SK-N-SH (cell line): Measurements from ENCODE around the gene MRPS18A. TPM values are rescaled to one million over a fixed set of nuclear protein-coding genes. Genes with fewer than 3 reads are reported as not detected.

Experiments
- CTCF ChIA-PET: fragments of 300-600, 350-600 bp; formaldehyde crosslinking; extraction: SDS; loops from one replicate; lab custom pipeline; 2021; lab: Yijun Ruan, JAX
- POLR2A ChIA-PET: fragments of 350-600 bp; sonication (Branson Sonifier 250); formaldehyde crosslinking; extraction: SDS; loops from one replicate; lab custom pipeline; 2020; ENCODE audit warnings: antibody characterized with exemption, inconsistent platforms; lab: Yijun Ruan, JAX
- DNase-seq: peaks from one replicate; pipeline ENCODE4 v3.0.0; 2012
- H2AFZ ChIP-seq: fragments of 200-600 bp; sonication (generic); 2 replicates; pipeline ENCODE4 v1.8.1; 2016; ENCODE audit warnings: antibody characterized with exemption, mild to moderate bottlenecking, low read depth
- H3F3A ChIP-seq: fragments of 200-600 bp; sonication (generic); replicated peaks from 2 replicates; pipeline ENCODE3; 2016; ENCODE audit warnings: antibody characterized with exemption, mild to moderate bottlenecking; ENCODE audit not compliant: insufficient read depth
- H3K27ac ChIP-seq, 2 experiments: fragments of 200-500 bp in 1 of 2; fragments of 200-600 bp in 1 of 2; sonication (Bioruptor generic) in 1 of 2; sonication (generic), shearing (Covaris generic) in 1 of 2; 2 replicates each; pipeline versions ENCODE4 v1.5.1 to v1.6.1; 2014 to 2016; ENCODE audit warnings: low read depth in 2 of 2, inconsistent platforms in 1 of 2, low read length in 1 of 2, mild to moderate bottlenecking in 1 of 2, mixed read lengths in 1 of 2
- H3K27me3 ChIP-seq: fragments of 200-600 bp; sonication (generic), shearing (Covaris generic); 2 replicates; pipeline ENCODE4 v1.6.1; 2016; ENCODE audit warnings: mixed run types; ENCODE audit not compliant: insufficient read depth
- H3K36me3 ChIP-seq, 2 experiments: fragments of 200-500 bp in 1 of 2; fragments of 200-600 bp in 1 of 2; sonication (Bioruptor generic) in 1 of 2; sonication (generic) in 1 of 2; replicated peaks in 1 of 2; 2 replicates each; pipeline versions ENCODE3 to v1.5.1; 2014 to 2016; ENCODE audit warnings: low read length in 1 of 2, mild to moderate bottlenecking in 1 of 2; ENCODE audit not compliant: insufficient read depth in 2 of 2, control insufficient read depth in 1 of 2
- H3K4me1 ChIP-seq, 2 experiments: fragments of 200-500 bp in 1 of 2; fragments of 200-600 bp in 1 of 2; sonication (Bioruptor generic) in 1 of 2; sonication (generic), shearing (Covaris generic) in 1 of 2; 2 replicates each; pipeline versions ENCODE4 v1.5.1 to v1.6.1; 2014 to 2016; ENCODE audit warnings: low read depth in 1 of 2, low read length in 1 of 2, mixed run types in 1 of 2; ENCODE audit not compliant: insufficient read depth in 2 of 2, control insufficient read depth in 1 of 2
- H3K4me2 ChIP-seq: fragments of 200-600 bp; sonication (generic), shearing (Covaris generic); 2 replicates; pipeline ENCODE4 v1.6.1; 2017; ENCODE audit warnings: mixed run types
- H3K4me3 ChIP-seq, 2 experiments: fragments of 200-500 bp in 1 of 2; fragments of 200-600 bp in 1 of 2; sonication (Bioruptor generic) in 1 of 2; sonication (generic), shearing (Covaris generic) in 1 of 2; 2 replicates each; pipeline versions ENCODE4 v1.5.1 to v1.8.1; 2014 to 2016; ENCODE audit warnings: low read depth in 2 of 2, inconsistent platforms in 1 of 2, low read length in 1 of 2, mild to moderate bottlenecking in 1 of 2, mixed read lengths in 1 of 2, moderate library complexity in 1 of 2
- H3K79me2 ChIP-seq: fragments of 200-600 bp; sonication (generic); 2 replicates; pipeline ENCODE4 v1.8.1; 2017; ENCODE audit warnings: mild to moderate bottlenecking; ENCODE audit not compliant: insufficient read depth
- H3K9ac ChIP-seq: fragments of 200-600 bp; sonication (generic); 2 replicates; pipeline ENCODE4 v1.6.1; 2017; ENCODE audit warnings: mixed run types
- H3K9me2 ChIP-seq: fragments of 200-600 bp; sonication (generic); 2 replicates; pipeline ENCODE4 v1.6.1; 2017; ENCODE audit warnings: mixed run types
- H3K9me3 ChIP-seq: fragments of 200-600 bp; sonication (generic); 2 replicates; pipeline ENCODE4 v1.6.1; 2017; ENCODE audit warnings: mixed run types, mild to moderate bottlenecking, moderate library complexity
- H4K20me1 ChIP-seq: fragments of 200-600 bp; sonication (generic); 2 replicates; pipeline ENCODE4 v1.6.1; 2017; ENCODE audit warnings: mild to moderate bottlenecking, mixed run types; ENCODE audit not compliant: insufficient read depth
- CHD2 ChIP-seq: fragments of 150-350 bp; IDR thresholded peaks from 2 replicates; pipeline ENCODE4 v1.6.1; 2018; ENCODE audit warnings: low read length; ENCODE audit not compliant: partially characterized antibody
- ELF1 ChIP-seq: IDR thresholded peaks from 2 replicates; pipeline ENCODE4 v1.4.0; 2012
- FOXJ3 ChIP-seq: sonication (generic); formaldehyde crosslinking; IDR thresholded peaks from 2 replicates; pipeline ENCODE4 v1.5.1; 2020; ENCODE audit warnings: mild to moderate bottlenecking, missing genetic modification reagents
- GATA2 ChIP-seq: sonication (generic); formaldehyde crosslinking; IDR thresholded peaks from 2 replicates; pipeline ENCODE4 v1.5.0; 2020; ENCODE audit warnings: mild to moderate bottlenecking, missing genetic modification reagents
- NRF1 ChIP-seq: IDR thresholded peaks from 2 replicates; pipeline ENCODE4 v1.6.1; 2012; ENCODE audit warnings: low read depth, mild to moderate bottlenecking, low read length
- POLR2AphosphoS5 ChIP-seq: IDR thresholded peaks from 2 replicates; pipeline ENCODE4 v1.6.1; 2012; ENCODE audit warnings: low read depth, low read length
- RAD21 ChIP-seq: IDR thresholded peaks from 2 replicates; pipeline ENCODE4 v1.6.1; 2012; ENCODE audit warnings: mild to moderate bottlenecking, low read length
- RXRA ChIP-seq: IDR thresholded peaks from 2 replicates; pipeline ENCODE4 v1.4.0; 2012; ENCODE audit warnings: low read depth, mild to moderate bottlenecking, borderline replicate concordance
- TAF1 ChIP-seq: IDR thresholded peaks from 2 replicates; pipeline ENCODE4 v1.6.1; 2012; ENCODE audit warnings: low read depth, mild to moderate bottlenecking, low read length, moderate library complexity, borderline replicate concordance
- TEAD4 ChIP-seq: IDR thresholded peaks from 2 replicates; pipeline ENCODE4 v1.4.0; 2012; ENCODE audit warnings: mild to moderate bottlenecking, borderline replicate concordance; ENCODE audit not compliant: insufficient read depth
- WGBS: methylation state at CpG from one replicate; pipeline ENCODE4 v1.1.6; 2017; ENCODE audit warnings: low lambda C conversion rate; 5-methylcytosine and 5-hydroxymethylcytosine counted together
- polyA plus RNA-seq, 3 experiments: library from polyadenylated mRNA; depleted of rRNA; stranded (reverse); fragments of >200 nt; gene quantifications; 2 replicates each; pipeline ENCODE4 v1.2.3, GENCODE V29; 2012
- TF ChIP-seq, protein P1 (sequence below): IDR thresholded peaks from 2 replicates; pipeline ENCODE4 v1.4.0; 2012; ENCODE audit warnings: low read depth, borderline replicate concordance
- TF ChIP-seq, protein P2 (sequence below): fragments of 150-350 bp; IDR thresholded peaks from 2 replicates; pipeline ENCODE4 v1.6.1; 2016; ENCODE audit warnings: mild to moderate bottlenecking, low read depth, low read length
- TF ChIP-seq, protein P3 (sequence below): IDR thresholded peaks from 2 replicates; pipeline ENCODE4 v1.4.0; 2012; ENCODE audit warnings: low read depth

Gene MRPS18A
- polyA plus RNA-seq, 1 of the 3 experiments (the other 2 are of a cell fraction): 57.0 TPM

DNA sequence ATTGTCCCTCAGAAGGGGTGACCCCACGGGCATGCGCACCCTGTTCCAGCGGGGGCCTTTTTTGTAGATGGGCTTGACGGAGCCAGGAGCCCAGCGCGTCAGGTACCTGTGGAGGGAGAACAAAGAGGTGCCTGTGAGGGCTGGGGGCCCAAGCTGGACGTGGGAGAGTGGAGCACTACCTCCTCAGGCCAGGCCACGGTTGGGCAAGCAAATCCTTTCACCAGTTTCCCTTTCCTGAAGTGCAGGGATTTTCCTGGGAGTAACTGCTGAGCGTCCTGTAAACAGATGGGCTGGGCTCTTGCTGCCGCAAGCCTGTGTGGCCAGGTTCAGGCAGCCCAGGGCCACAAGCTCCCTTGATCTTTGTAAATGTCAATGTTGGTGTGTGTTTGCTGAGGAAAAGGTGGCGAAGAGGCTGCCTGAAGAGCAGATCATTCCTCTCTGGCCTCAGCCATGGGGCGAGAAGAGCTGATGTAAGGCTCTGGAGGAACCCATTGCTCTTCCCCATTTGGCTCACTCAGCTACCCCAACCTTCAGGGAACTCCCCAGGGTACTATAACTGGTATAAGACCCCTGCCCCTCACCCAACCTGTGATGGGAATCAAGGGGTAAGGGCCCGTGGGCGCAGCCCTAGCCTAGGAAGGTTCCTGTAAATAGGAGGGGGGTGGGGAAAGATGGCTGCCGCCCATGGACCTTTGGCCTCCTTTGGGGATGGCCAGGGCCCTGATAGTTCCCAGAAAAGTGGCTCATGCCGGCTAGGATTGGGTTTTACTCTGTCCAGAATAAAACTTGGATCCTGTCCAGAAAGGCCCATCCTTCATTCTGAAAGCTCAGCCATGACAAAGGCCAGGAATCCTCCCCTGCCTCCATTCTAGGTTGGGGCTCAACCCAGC, 15.5 kb downstream of the MRPS18A start:
- DNase-seq: no peak

More for the DNA sequence above, 15.5 kb downstream of the MRPS18A start:
- Histone ChIP-seq H3K4me3 (no peak overlapping the region), H3K27ac (no peak overlapping the region), H3K79me2 (no peaks in the 10 kb centered on the region), H3K9ac (no peak overlapping the region), H3K9me2 (no peaks in the 10 kb centered on the region), H3K36me3 (peaks cover 6 to 53% of the 10 kb centered on the region in 2 experiments), H3K27me3 (no peaks in the 10 kb centered on the region), H3K9me3 (no peaks in the 10 kb centered on the region), H3F3A (peaks cover 13% of the 10 kb centered on the region), H3K4me1 (peaks cover 0 to 27% of the 10 kb centered on the region in 2 experiments; a peak in 1 of 4 replicates), H2AFZ (no peak overlapping the region), H3K4me2 (no peak overlapping the region), H4K20me1 (no peaks in the 10 kb centered on the region)
- ChIA-PET CTCF (interaction anchor here (0.8 to 2.1 kb wide), 6 partner anchors 11 to 407 kb away, joined by 3 to 6 read pairs (median 4); no protein-coding TSS in a partner anchor), POLR2A (interaction anchor here (0.6 kb wide), 2 partner anchors 39 to 195 kb away, joined by 3 read pairs; no protein-coding TSS in a partner anchor)
- TF ChIP-seq ELF1: no peak
- TF ChIP-seq, protein P1, sequence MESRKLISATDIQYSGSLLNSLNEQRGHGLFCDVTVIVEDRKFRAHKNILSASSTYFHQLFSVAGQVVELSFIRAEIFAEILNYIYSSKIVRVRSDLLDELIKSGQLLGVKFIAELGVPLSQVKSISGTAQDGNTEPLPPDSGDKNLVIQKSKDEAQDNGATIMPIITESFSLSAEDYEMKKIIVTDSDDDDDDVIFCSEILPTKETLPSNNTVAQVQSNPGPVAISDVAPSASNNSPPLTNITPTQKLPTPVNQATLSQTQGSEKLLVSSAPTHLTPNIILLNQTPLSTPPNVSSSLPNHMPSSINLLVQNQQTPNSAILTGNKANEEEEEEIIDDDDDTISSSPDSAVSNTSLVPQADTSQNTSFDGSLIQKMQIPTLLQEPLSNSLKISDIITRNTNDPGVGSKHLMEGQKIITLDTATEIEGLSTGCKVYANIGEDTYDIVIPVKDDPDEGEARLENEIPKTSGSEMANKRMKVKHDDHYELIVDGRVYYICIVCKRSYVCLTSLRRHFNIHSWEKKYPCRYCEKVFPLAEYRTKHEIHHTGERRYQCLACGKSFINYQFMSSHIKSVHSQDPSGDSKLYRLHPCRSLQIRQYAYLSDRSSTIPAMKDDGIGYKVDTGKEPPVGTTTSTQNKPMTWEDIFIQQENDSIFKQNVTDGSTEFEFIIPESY: no peak
- no peak for TF ChIP-seq CHD2
- TF ChIP-seq FOXJ3: no peak
- TF ChIP-seq GATA2: no peak
- no peak for TF ChIP-seq POLR2AphosphoS5
- TF ChIP-seq, protein P2, sequence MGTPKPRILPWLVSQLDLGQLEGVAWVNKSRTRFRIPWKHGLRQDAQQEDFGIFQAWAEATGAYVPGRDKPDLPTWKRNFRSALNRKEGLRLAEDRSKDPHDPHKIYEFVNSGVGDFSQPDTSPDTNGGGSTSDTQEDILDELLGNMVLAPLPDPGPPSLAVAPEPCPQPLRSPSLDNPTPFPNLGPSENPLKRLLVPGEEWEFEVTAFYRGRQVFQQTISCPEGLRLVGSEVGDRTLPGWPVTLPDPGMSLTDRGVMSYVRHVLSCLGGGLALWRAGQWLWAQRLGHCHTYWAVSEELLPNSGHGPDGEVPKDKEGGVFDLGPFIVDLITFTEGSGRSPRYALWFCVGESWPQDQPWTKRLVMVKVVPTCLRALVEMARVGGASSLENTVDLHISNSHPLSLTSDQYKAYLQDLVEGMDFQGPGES: no peak
- TF ChIP-seq TAF1: no peak
- no peak for TF ChIP-seq RXRA
- TF ChIP-seq, protein P3, sequence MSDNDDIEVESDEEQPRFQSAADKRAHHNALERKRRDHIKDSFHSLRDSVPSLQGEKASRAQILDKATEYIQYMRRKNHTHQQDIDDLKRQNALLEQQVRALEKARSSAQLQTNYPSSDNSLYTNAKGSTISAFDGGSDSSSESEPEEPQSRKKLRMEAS: no peak
- TF ChIP-seq NRF1: no peak
- no peak for TF ChIP-seq TEAD4
- no peak for TF ChIP-seq RAD21
- WGBS: 97% methylated on average over 16 of the region's 16 CpGs
